DLD1 (cell line): ENCODE data around the gene PAPOLA.

Experiments
- in situ Hi-C: cut with HindIII; loops from 2 replicates; pipeline ENCODE4 v1.10.0; 2017; ENCODE audit warnings: low sequenced_read_pairs

The PAPOLA gene

GRCh38 chr14:96584907-96585671, 82.9 kb downstream of the PAPOLA start:
- in situ Hi-C loops = no loop called here

GRCh38 chr14:96585672-96586013, 83.5 kb downstream of the PAPOLA start:
- in situ Hi-C loops = no loop called here

- in situ Hi-C loops = no loop called here
Measured at GRCh38 chr14:96586056-96586455, 83.9 kb downstream of the PAPOLA start.

GRCh38 chr14:96586921-96587822, 85.0 kb downstream of the PAPOLA start:
- in situ Hi-C loops = no loop called here

- in situ Hi-C loops = no loop called here
Measured at GRCh38 chr14:96587823-96588385, 85.7 kb downstream of the PAPOLA start.

GRCh38 chr14:96588410-96589257, 86.5 kb downstream of the PAPOLA start:
- in situ Hi-C loops = no loop called here

- in situ Hi-C loops = no loop called here
Measured at GRCh38 chr14:96589577-96589976, 87.4 kb downstream of the PAPOLA start.

- in situ Hi-C loops = no loop called here
Measured at GRCh38 chr14:96590190-96590864, 88.1 kb downstream of the PAPOLA start.

GRCh38 chr14:96592591-96593386, 90.6 kb downstream of the PAPOLA start:
- in situ Hi-C loops = no loop called here

- in situ Hi-C loops = no loop called here
Measured at GRCh38 chr14:96594961-96595360, 92.8 kb downstream of the PAPOLA start.

- in situ Hi-C loops = no loop called here
Measured at GRCh38 chr14:96597680-96598079, 95.5 kb downstream of the PAPOLA start.

- in situ Hi-C loops = no loop called here
Measured at GRCh38 chr14:96598332-96598928, 96.2 kb downstream of the PAPOLA start.

GRCh38 chr14:96599076-96599475, 96.9 kb downstream of the PAPOLA start:
- in situ Hi-C loops = no loop called here

GRCh38 chr14:96602186-96602585, 100.0 kb downstream of the PAPOLA start:
- in situ Hi-C loops = no loop called here

- in situ Hi-C loops = no loop called here
Measured at GRCh38 chr14:96603350-96604255, 101.4 kb downstream of the PAPOLA start.

GRCh38 chr14:96614481-96614881, 112.3 kb downstream of the PAPOLA start:
- in situ Hi-C loops = no loop called here

- in situ Hi-C loops = no loop called here
Measured at GRCh38 chr14:96616161-96616721, 114.1 kb downstream of the PAPOLA start.
